ENCODE data around the gene GPER1. TPM values are rescaled to one million over a fixed set of nuclear protein-coding genes. Genes with fewer than 3 reads are reported as not detected.

The GPER1 gene
- total RNA-seq, 1 donor from 2014 or later, result not detected

Other genes starting within 250 kb of the GPER1 start
- 35.8 and 41.0 TPM in 2 replicates for gene GET4, start 211.6 kb upstream of the GPER1 start, total RNA-seq
- gene ADAP1, start 133.4 kb upstream of the GPER1 start, total RNA-seq, result 65.9 and 70.2 TPM in 2 replicates
- 15.3 and 22.4 TPM in 2 replicates for gene COX19, start 112.6 kb upstream of the GPER1 start, total RNA-seq
- not detected in 2 replicates for gene CYP2W1, start 104.9 kb upstream of the GPER1 start, total RNA-seq
- 2.5 and 4.1 TPM in 2 replicates for gene GPR146, start 43.6 kb upstream of the GPER1 start, total RNA-seq
- gene ZFAND2A, start 72.1 kb downstream of the GPER1 start, total RNA-seq, result 19.9 and 24.2 TPM in 2 replicates
- gene UNCX, start 144.8 kb downstream of the GPER1 start, total RNA-seq, result not detected in 2 replicates